Left lobe of liver (tissue), 2 donors: ENCODE results near the gene LMBR1. TPM values are rescaled to one million over a fixed set of nuclear protein-coding genes. Genes with fewer than 3 reads are reported as not detected.
"Not testable (repeated sequence)": the region's sequence is repeated elsewhere in the genome, so short reads cannot be mapped to it uniquely, and the experiment has no call there.

Experiments
- ATAC-seq: fragments of 200-7000 bp; cut with Tn5 transposase; one replicate; pipeline ENCODE4 v1.9.1; 2020; ENCODE audit warnings: mild to moderate bottlenecking, moderate library complexity
- DNase-seq: peaks from one replicate; pipeline ENCODE4 v3.0.0-alpha.2; 2020; ENCODE audit warnings: low spot score
- total RNA-seq: library from RNA; stranded (reverse); gene quantifications from one replicate; pipeline ENCODE4 v1.2.1, GENCODE V29; 2021
- donor health status: DM: no; HTN: no; CAD: no; lungs with moderate emphysema.
- donor health status: DM: no; HTN: yes; CAD: no.

LMBR1 gene
- total RNA-seq, 1 donor from 2014 or later = 28.7 TPM

GRCh38 chr7:156857757-156858156 is 35.2 kb downstream of the LMBR1 start:
- ATAC-seq = no peak
- no peak for DNase-seq

GRCh38 chr7:156854654-156855053 is 38.3 kb downstream of the LMBR1 start:
- DNase-seq (no peak), ATAC-seq (no peak)

GRCh38 chr7:156848979-156849378 is 44.0 kb downstream of the LMBR1 start:
- ATAC-seq (no peak), DNase-seq (no peak)

GRCh38 chr7:156845379-156846101 is 47.4 kb downstream of the LMBR1 start:
- ATAC-seq = no peak
- no peak for DNase-seq

GRCh38 chr7:156843582-156843981 is 49.4 kb downstream of the LMBR1 start:
- ATAC-seq, DNase-seq: not testable (repeated sequence)

GRCh38 chr7:156843157-156843556 is 49.8 kb downstream of the LMBR1 start:
- ATAC-seq = no peak
- DNase-seq = no peak

- ATAC-seq (no peak), DNase-seq (no peak)
These were observed 50.2 kb downstream of the LMBR1 start for GRCh38 chr7:156842740-156843140.

GRCh38 chr7:156842317-156842716 is 50.7 kb downstream of the LMBR1 start:
- no peak for ATAC-seq
- no peak for DNase-seq

GRCh38 chr7:156841497-156841896 is 51.5 kb downstream of the LMBR1 start:
- DNase-seq (no peak), ATAC-seq (no peak)

- DNase-seq (no peak), ATAC-seq (no peak)
These were observed 52.8 kb downstream of the LMBR1 start for GRCh38 chr7:156840134-156840533.

- ATAC-seq = no peak
- DNase-seq = no peak
These were observed 56.5 kb downstream of the LMBR1 start for GRCh38 chr7:156836443-156836842.

- ATAC-seq (no peak), DNase-seq (no peak)
These were observed 58.5 kb downstream of the LMBR1 start for GRCh38 chr7:156834462-156834861.

- no peak for DNase-seq
- no peak for ATAC-seq
These were observed 59.7 kb downstream of the LMBR1 start for GRCh38 chr7:156833312-156833711.

- ATAC-seq (no peak), DNase-seq (no peak)
These were observed 60.6 kb downstream of the LMBR1 start for GRCh38 chr7:156832195-156832877.

GRCh38 chr7:156829669-156830336 is 63.2 kb downstream of the LMBR1 start:
- no peak for DNase-seq
- no peak for ATAC-seq

- DNase-seq = no peak
- ATAC-seq = peak; percentile 65
These were observed 65.3 kb downstream of the LMBR1 start for GRCh38 chr7:156827587-156828203.

- no peak for DNase-seq
These were observed 69.5 kb downstream of the LMBR1 start for GRCh38 chr7:156823435-156823834.

GRCh38 chr7:156820445-156821063 is 72.4 kb downstream of the LMBR1 start:
- ATAC-seq = no peak
- no peak for DNase-seq

More at GRCh38 chr7:156823435-156823834, 69.5 kb downstream of the LMBR1 start:
- no peak for ATAC-seq

GRCh38 chr7:156819733-156820295 is 73.2 kb downstream of the LMBR1 start:
- ATAC-seq (no peak), DNase-seq (no peak)

- DNase-seq (no peak), ATAC-seq (peak; percentile 93)
These were observed 74.8 kb downstream of the LMBR1 start for GRCh38 chr7:156818133-156818532.
